SK-N-DZ (cell line): ENCODE results near the gene SPATA31D4. TPM values are rescaled to one million over a fixed set of nuclear protein-coding genes. Genes with fewer than 3 reads are reported as not detected.
"Not testable (repeated sequence)": the region's sequence is repeated elsewhere in the genome, so short reads cannot be mapped to it uniquely, and the experiment has no call there.

Source experiments
- DNase-seq: peaks from one replicate; pipeline ENCODE4 v3.0.0-alpha.2; 2015; ENCODE audit warnings: low spot score
- polyA plus RNA-seq, 2 experiments: library from polyadenylated mRNA; depleted of rRNA; stranded (reverse); fragments of >200 nt; gene quantifications; 2 replicates each; pipeline ENCODE4 v1.2.3, GENCODE V29; 2014

Gene SPATA31D4
- polyA plus RNA-seq (2014; cell fraction: cytosol; rRNA removed): not detected in 2 replicates
- not detected in 2 replicates for polyA plus RNA-seq (2014; cell fraction: nucleus; rRNA removed)

GRCh38 chr9:81928305-81928704 is at the start of gene SPATA31D4:
TSS of gene SPATA31D4 (plus strand) at chr9:81928428. CDS start at chr9:81928514, 86 bp downstream.
- DNase-seq: not testable (repeated sequence)

GRCh38 chr9:81878530-81878929 is 49.7 kb upstream of the SPATA31D4 start:
- DNase-seq: no peak

- no peak for DNase-seq
These were observed 48.7 kb upstream of the SPATA31D4 start for GRCh38 chr9:81879501-81879916.

- DNase-seq: no peak
These were observed 42.6 kb upstream of the SPATA31D4 start for GRCh38 chr9:81885602-81886001.

- DNase-seq: no peak
These were observed 41.6 kb upstream of the SPATA31D4 start for GRCh38 chr9:81886665-81887064.

GRCh38 chr9:81890104-81890503 is 38.1 kb upstream of the SPATA31D4 start:
- no peak for DNase-seq

GRCh38 chr9:81892440-81892839 is 35.8 kb upstream of the SPATA31D4 start:
- DNase-seq: no peak

- DNase-seq: no peak
These were observed 34.3 kb upstream of the SPATA31D4 start for GRCh38 chr9:81893929-81894328.

- DNase-seq: no peak
These were observed 33.3 kb upstream of the SPATA31D4 start for GRCh38 chr9:81894891-81895290.

GRCh38 chr9:81896070-81896469 is 32.2 kb upstream of the SPATA31D4 start:
- no peak for DNase-seq

GRCh38 chr9:81898851-81899250 is 29.4 kb upstream of the SPATA31D4 start:
- DNase-seq: no peak

GRCh38 chr9:81902196-81902595 is 26.0 kb upstream of the SPATA31D4 start:
- DNase-seq: no peak

- no peak for DNase-seq
These were observed 25.6 kb upstream of the SPATA31D4 start for GRCh38 chr9:81902626-81903025.

- no peak for DNase-seq
These were observed 21.6 kb upstream of the SPATA31D4 start for GRCh38 chr9:81906671-81907070.

- DNase-seq: no peak
These were observed 16.1 kb upstream of the SPATA31D4 start for GRCh38 chr9:81912135-81912534.

- DNase-seq: no peak
These were observed 12.3 kb upstream of the SPATA31D4 start for GRCh38 chr9:81915801-81916505.

GRCh38 chr9:81918507-81918906 is 9.7 kb upstream of the SPATA31D4 start:
- not testable (repeated sequence) for DNase-seq

- not testable (repeated sequence) for DNase-seq
These were observed 1.9 kb downstream of the SPATA31D4 start for GRCh38 chr9:81930147-81930546.

- DNase-seq: not testable (repeated sequence)
These were observed 5.3 kb downstream of the SPATA31D4 start for GRCh38 chr9:81933547-81933946.

GRCh38 chr9:81943393-81943792 is 15.2 kb downstream of the SPATA31D4 start, which contains the start of gene SPATA31D3:
TSS of gene SPATA31D3 (plus strand) at chr9:81943500. CDS start at chr9:81943586, 86 bp downstream.
- not testable (repeated sequence) for DNase-seq

- not testable (repeated sequence) for DNase-seq
These were observed 20.4 kb downstream of the SPATA31D4 start for GRCh38 chr9:81948650-81949049.

GRCh38 chr9:81953096-81953495 is 24.9 kb downstream of the SPATA31D4 start:
- no peak for DNase-seq

GRCh38 chr9:81955625-81956024 is 27.4 kb downstream of the SPATA31D4 start:
- DNase-seq: no peak
